Memory B cell (primary cell): ENCODE data around the gene PRSS12.
"Not testable (repeated sequence)": the region's sequence is repeated elsewhere in the genome, so short reads cannot be mapped to it uniquely, and the experiment has no call there.

Experiments
- ATAC-seq: fragments of 150-1000 bp; cut with Tn5 transposase; 2 replicates; pipeline ENCODE4 v1.10.0; 2021; ENCODE audit warnings: low read depth, mild to moderate bottlenecking, moderate library complexity
- DNase-seq, 2 donors: peaks; one replicate each; pipeline ENCODE4 v3.0.0; 2022; ENCODE audit warnings: low spot score in 2 of 2
- H3K27ac Mint-ChIP-seq: one replicate; pipeline ENCODE4 v1.8.0; 2022; ENCODE audit warnings: mild to moderate bottlenecking, moderate library complexity, mixed read lengths
- H3K27me3 Mint-ChIP-seq: one replicate; pipeline ENCODE4 v1.8.0; 2022; ENCODE audit warnings: mixed read lengths
- H3K36me3 Mint-ChIP-seq: one replicate; pipeline ENCODE4 v1.8.0; 2022; ENCODE audit warnings: mild to moderate bottlenecking, mixed read lengths
- H3K4me1 Mint-ChIP-seq: one replicate; pipeline ENCODE4 v1.8.0; 2022; ENCODE audit warnings: mixed read lengths
- H3K4me3 Mint-ChIP-seq: one replicate; pipeline ENCODE4 v1.8.0; 2022; ENCODE audit warnings: mild to moderate bottlenecking, moderate library complexity, mixed read lengths
- H3K9me3 Mint-ChIP-seq: one replicate; pipeline ENCODE4 v1.8.0; 2022; ENCODE audit warnings: mixed read lengths

The PRSS12 gene

DNA sequence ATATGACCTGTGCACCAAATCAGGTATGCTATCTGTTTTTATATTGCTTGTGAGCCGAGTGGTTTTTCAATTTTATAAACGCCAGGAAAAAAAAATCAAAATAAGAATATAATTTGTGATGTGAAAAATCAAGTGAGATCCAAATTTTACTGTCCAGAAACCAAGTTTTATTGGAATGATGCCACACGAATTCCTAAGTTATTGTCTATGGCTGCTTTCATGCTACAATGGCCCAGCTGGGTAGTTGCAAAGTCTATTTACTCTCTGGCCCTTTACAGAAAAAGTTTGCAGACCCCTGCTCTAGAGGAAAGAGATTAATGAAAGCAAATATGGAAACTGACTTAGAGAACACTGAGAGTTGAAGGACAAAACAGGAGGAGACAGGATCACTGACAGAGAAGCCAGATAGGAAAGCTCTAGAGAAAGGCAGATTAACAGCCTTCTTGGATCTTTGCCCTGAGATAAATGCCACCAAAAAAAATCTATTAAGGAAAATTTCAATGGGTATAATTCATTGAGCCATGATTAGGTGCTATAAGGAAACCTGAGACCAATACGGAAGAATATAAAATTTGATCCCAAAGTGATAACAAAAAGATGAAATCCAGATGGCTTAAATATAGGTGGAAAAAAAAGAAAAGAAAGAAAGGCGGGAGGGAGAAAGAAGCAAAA, 29.8 kb downstream of the PRSS12 start:
- H3K4me3 Mint-ChIP-seq = no peak overlapping the region
- ATAC-seq (no peak), DNase-seq (no peak)
- H3K27ac Mint-ChIP-seq = no peak overlapping the region
- no peaks in the 10 kb centered on the region for H3K4me1 Mint-ChIP-seq
- H3K27me3 Mint-ChIP-seq = peaks cover 2% of the 10 kb centered on the region
- H3K9me3 Mint-ChIP-seq = no peaks in the 10 kb centered on the region
- no peaks in the 10 kb centered on the region for H3K36me3 Mint-ChIP-seq

DNA sequence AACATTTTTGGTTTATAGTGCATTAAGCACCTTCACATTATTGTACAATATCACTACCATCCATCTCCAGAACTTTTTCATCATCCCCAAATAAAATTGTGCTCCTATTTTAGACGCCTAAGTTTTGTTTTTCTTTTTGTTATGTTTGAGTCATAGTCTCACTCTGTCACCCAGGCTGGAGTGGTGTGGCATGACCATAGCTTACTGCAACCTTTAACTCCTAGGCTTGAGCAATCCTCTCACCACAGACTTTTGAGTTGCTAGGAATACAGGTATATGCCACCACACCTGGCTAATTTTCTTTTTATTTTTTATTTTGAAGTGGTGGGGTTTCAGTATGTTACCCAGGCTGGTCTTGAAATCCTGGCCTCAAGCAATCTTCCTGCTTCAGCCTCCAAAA, 33.9 kb downstream of the PRSS12 start:
- no peak for ATAC-seq
- Mint-ChIP-seq H3K27ac (no peak overlapping the region), H3K36me3 (no peaks in the 10 kb centered on the region), H3K9me3 (no peaks in the 10 kb centered on the region), H3K27me3 (peaks cover 2% of the 10 kb centered on the region), H3K4me3 (no peak overlapping the region), H3K4me1 (no peaks in the 10 kb centered on the region)
- no peak for DNase-seq

DNA sequence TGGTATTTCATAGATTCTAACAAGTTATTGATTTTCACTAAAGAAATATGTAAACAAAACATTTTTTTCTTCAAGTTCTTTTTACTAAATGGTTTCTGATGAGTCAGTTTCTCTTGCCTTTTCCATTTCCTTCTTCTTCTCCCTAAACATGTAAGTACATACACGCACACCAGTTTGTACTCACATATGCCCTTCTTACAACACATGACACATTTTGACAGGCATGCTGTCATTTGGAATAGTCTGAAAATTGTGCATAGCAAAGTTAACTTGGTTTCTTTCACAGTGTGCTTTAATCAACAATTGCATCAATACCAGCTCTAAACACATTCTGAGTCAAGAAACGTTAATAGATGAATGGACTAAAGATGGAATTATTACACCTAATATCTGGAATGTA, 35.1 kb downstream of the PRSS12 start:
- Mint-ChIP-seq H3K9me3 (no peaks in the 10 kb centered on the region), H3K27ac (no peak overlapping the region), H3K4me3 (no peak overlapping the region), H3K27me3 (peaks cover 2% of the 10 kb centered on the region), H3K36me3 (no peaks in the 10 kb centered on the region), H3K4me1 (no peaks in the 10 kb centered on the region)
- ATAC-seq = no peak
- no peak for DNase-seq

DNA sequence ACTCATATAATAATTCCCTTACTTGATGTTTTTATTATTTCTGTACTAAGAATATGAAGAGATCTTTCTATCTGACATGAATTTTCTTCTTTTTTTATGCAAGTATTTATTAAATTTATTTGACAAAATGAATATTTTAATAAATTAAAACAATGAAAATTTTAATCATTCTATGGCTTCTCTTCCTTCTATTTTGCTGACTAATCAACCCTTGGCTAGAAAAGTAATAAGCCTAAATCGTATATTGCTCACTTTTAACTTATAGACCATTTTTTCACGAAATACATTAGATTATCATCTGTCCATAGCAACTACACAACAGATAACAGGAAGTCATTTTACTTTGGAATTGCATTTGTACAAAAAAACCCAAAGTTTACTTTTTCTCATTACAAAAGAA, 38.6 kb downstream of the PRSS12 start:
- Mint-ChIP-seq H3K4me3 (no peak overlapping the region), H3K27me3 (peaks cover 2% of the 10 kb centered on the region), H3K9me3 (no peaks in the 10 kb centered on the region), H3K4me1 (no peaks in the 10 kb centered on the region), H3K27ac (no peak overlapping the region), H3K36me3 (no peaks in the 10 kb centered on the region)
- DNase-seq (no peak), ATAC-seq (no peak)

DNA sequence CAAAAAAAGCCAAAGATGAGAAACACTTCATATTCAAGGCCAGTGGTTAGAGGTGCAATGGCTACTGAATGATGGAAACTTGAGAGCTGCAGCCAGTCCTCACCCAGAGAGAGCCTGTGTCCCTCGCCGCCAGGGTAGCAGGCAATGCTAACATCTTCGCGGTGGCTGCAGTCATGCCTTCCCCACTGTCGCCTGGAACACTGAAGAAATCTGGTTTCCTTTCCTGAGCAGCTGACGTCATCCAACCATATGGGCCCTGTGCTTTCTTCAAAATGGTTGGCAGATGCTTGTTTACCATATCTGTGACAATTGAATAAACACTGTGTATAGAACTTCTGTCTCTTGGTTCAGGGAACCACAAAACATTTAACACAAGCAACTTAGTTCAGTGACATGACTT, 39.7 kb downstream of the PRSS12 start:
- Mint-ChIP-seq H3K27me3 (peaks cover 2% of the 10 kb centered on the region), H3K36me3 (no peaks in the 10 kb centered on the region), H3K9me3 (no peaks in the 10 kb centered on the region), H3K4me3 (no peak overlapping the region), H3K4me1 (no peaks in the 10 kb centered on the region), H3K27ac (no peak overlapping the region)
- DNase-seq (no peak), ATAC-seq (no peak)

DNA sequence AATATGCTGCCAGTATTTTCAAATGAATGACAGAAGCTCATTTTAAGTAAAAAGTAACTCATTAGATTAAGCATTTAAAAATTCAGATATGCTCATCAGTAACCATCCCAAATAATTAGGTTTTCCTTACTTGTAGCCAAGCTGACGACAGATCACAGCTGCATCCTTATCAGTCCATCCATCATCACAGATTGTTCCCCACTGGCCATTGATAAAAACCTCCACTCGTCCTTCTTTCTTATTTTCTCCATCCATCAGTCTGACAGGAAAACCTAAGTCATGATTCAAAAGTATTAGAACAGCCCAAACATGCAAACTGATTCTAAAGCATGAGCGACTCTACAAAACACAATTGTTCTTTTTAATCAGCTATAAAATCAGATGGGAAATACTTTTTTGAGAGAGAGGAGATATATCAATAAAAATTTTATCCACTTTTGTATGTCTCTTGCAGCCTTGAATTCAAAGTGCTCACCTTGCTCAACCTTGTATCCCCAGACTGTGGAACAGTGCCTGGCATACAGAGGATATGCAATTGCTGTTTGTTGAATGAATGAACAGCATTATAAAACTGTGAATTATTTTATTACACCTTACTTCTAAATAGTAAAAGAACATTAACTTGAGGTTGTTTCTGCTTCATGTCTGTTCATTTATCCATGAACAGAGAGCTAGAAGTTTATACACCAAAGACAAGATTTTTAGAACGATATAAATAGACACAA, 44.3 kb downstream of the PRSS12 start:
- Mint-ChIP-seq H3K9me3 (no peaks in the 10 kb centered on the region), H3K36me3 (no peaks in the 10 kb centered on the region), H3K27ac (no peak overlapping the region), H3K4me1 (no peaks in the 10 kb centered on the region), H3K4me3 (no peak overlapping the region), H3K27me3 (peaks cover 9% of the 10 kb centered on the region)
- ATAC-seq (no peak), DNase-seq (no peak)

DNA sequence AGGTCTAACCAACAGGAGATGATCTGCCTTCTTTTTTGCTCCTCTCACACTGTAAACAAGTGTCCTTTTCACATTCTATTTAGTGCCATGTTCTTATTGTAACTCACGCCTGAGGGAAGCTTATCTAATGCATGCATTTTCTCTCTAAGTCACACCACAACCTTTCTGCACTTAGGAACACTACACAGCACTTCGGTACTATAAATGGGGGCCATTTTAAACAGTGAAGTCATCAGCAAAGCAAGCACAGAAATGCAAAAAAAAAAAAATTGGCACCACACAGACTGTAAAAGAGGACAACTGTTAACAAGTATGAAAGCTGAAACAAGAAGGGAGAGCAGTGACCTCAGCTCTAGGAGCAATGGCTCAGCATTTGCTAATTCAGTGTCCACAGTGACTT, 45.2 kb downstream of the PRSS12 start:
- Mint-ChIP-seq H3K27me3 (peaks cover 9% of the 10 kb centered on the region), H3K36me3 (no peaks in the 10 kb centered on the region)

DNA sequence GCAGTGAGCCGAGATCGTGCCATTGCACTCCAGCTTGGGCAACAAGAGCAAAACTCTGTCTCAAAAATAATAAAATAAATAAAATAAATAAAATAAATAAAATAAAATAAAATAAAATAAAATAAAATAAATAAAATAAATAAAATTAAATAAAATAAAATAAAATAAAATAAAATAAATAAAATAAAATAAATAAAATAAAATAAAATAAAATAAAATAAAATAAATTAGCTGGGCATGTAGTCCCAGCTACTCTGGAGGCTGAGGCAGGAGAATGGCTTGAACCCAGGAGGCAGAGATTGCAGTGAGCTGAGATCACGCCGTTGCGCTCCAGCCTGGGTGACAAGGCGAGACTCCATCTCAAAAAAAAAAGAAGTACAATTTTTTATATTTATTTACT, 53.2 kb downstream of the PRSS12 start:
- H3K4me1 Mint-ChIP-seq, H3K27ac Mint-ChIP-seq, H3K27me3 Mint-ChIP-seq, H3K4me3 Mint-ChIP-seq, ATAC-seq, DNase-seq, H3K36me3 Mint-ChIP-seq, H3K9me3 Mint-ChIP-seq: not testable (repeated sequence)

More for the DNA sequence above, 45.2 kb downstream of the PRSS12 start:
- Mint-ChIP-seq H3K4me3 (no peak overlapping the region), H3K9me3 (no peaks in the 10 kb centered on the region), H3K27ac (no peak overlapping the region), H3K4me1 (no peaks in the 10 kb centered on the region)
- DNase-seq (no peak), ATAC-seq (no peak)

DNA sequence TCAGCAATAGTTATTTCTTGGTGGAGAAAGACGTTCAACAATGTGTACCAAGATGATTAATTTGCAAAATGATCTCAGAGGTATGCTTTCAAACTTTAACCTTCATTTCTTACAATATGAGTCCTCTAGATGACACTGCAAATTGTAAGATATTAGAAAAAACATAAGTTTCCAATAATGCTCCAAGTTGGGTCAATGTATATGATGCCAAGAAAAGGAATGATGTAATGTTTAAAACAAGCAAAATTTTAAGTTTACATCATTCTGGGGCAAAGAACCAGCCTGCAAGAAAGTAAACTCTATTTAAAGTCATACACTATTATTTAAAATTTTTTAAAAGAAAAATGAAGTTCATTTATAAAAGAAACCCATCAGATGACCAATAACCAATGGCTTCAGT, 56.1 kb downstream of the PRSS12 start:
- no peaks in the 10 kb centered on the region for H3K27me3 Mint-ChIP-seq
- no peaks in the 10 kb centered on the region for H3K9me3 Mint-ChIP-seq
- H3K4me3 Mint-ChIP-seq = no peak overlapping the region
- DNase-seq = no peak
- no peaks in the 10 kb centered on the region for H3K36me3 Mint-ChIP-seq
- H3K4me1 Mint-ChIP-seq = no peaks in the 10 kb centered on the region
- no peak overlapping the region for H3K27ac Mint-ChIP-seq
- ATAC-seq = no peak

DNA sequence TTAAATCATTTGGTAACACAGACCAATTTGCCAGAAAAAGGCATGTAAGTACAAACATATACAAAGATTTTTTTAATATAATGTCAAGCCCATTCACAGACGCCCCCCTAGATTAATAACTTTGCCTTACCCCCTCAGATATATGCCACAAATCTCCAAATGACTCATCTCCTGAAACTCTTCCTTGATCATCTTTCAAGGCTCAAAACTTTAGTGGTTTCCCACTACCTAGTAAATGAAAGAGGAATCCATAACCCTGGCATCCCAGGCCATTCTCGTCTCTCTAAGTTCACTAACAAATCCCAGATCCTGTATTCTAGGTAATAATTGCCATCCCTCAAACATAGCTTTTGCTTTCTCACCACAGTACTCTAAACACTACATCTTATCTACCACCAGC, 61.9 kb downstream of the PRSS12 start:
- DNase-seq (no peak), ATAC-seq (no peak)
- H3K36me3 Mint-ChIP-seq = peaks cover 4% of the 10 kb centered on the region
- H3K4me1 Mint-ChIP-seq = no peaks in the 10 kb centered on the region
- no peaks in the 10 kb centered on the region for H3K27me3 Mint-ChIP-seq
- no peak overlapping the region for H3K27ac Mint-ChIP-seq
- no peak overlapping the region for H3K4me3 Mint-ChIP-seq
- H3K9me3 Mint-ChIP-seq = no peaks in the 10 kb centered on the region

DNA sequence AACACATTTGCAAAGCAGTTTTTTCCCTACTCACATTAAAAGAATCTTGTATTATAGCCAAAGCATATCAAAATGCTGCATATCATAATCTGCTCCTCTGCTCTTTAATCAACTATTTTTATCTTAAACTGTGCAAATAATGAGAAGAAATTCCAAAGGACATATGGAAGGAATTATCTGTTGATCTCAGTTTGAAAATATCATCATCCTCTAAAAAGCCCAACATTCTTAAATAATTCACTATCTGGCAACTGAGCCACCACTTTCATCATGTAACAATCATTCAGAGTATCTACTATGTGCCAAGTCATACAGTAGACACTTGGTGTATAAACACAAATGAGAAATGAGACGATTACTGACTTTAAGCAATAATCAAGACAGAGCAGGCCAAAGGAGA, 63.0 kb downstream of the PRSS12 start:
- DNase-seq = no peak

DNA sequence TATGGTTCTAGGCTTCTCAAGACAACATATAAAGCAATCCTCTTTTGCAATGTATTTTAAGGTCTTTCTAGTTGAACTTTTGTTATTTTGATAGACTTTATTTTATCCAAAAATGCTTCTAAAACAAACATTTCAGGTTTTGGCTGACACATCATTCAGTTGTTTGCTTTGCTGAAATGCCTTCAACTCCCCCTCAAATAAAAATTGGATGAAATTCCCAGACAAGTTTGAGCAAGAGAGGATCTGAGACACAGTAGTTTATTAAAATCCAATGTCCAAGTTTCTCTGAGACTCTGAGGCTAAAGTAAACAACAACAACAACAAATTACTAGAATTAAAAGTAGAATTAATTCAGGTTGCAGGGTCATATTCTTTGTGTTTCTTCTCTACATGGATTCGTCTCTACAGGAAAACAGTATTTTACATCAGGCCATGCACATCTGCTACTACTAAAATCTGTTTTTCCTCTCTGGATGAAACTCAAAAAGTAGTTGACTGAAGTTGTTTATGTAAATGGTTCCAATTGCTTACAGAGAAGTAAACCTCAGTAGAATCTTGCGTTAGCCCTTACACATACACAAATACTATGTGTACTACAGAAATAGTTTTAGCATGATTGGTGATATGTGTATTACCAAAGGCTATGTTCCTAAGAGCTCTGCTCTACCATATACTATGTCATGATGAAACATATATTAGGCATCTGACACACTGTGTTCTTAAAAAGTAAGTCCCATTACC, 64.9 kb downstream of the PRSS12 start:
- no peaks in the 10 kb centered on the region for H3K9me3 Mint-ChIP-seq
- H3K4me1 Mint-ChIP-seq = peaks cover 13% of the 10 kb centered on the region
- no peak for DNase-seq
- peaks cover 9% of the 10 kb centered on the region for H3K36me3 Mint-ChIP-seq
- no peaks in the 10 kb centered on the region for H3K27me3 Mint-ChIP-seq
- H3K27ac Mint-ChIP-seq = no peak overlapping the region
- H3K4me3 Mint-ChIP-seq = no peak overlapping the region
- no peak for ATAC-seq

More for the DNA sequence above, 63.0 kb downstream of the PRSS12 start:
- no peaks in the 10 kb centered on the region for H3K9me3 Mint-ChIP-seq
- no peaks in the 10 kb centered on the region for H3K27me3 Mint-ChIP-seq
- no peaks in the 10 kb centered on the region for H3K4me1 Mint-ChIP-seq
- no peak overlapping the region for H3K27ac Mint-ChIP-seq
- ATAC-seq = no peak
- no peak overlapping the region for H3K4me3 Mint-ChIP-seq
- H3K36me3 Mint-ChIP-seq = peaks cover 4% of the 10 kb centered on the region

DNA sequence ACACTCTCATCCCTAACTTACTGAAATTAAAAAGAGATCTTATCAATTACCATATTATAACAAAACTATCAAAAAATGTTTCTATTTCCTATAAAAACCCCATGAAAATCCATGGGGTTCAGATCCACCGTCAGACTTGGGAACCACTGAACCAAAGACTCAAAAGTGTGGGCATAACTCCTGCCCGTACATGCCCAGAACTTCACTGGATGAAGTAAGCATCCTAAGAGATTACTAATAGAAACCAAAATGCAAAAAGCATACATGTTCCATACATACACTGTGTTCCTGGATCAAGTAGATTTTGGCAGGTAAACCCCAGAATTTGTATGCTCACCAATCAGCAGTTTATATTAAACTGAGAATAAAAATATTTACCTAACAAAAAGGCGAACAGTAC, 66.1 kb downstream of the PRSS12 start:
- no peak overlapping the region for H3K4me3 Mint-ChIP-seq
- no peak for ATAC-seq
- H3K4me1 Mint-ChIP-seq = peaks cover 20% of the 10 kb centered on the region

DNA sequence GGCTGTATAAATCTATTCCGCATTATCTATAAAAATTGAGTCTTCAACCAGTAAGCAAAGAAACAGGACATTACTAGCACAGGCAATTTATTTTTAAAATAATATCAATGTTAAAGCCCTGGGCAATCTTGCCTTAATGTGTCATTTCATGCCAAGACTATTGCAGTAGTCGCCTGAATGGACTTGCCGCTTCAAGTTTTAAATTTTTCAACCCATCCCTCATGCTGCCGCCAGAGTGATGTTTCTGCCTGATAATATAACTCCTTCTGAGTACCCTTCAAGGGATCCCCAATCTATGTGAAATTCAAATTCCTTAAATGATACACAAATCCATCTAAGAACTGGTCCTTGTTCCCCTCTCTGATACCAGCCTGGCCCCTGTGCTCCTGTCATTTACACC, 66.9 kb downstream of the PRSS12 start:
- peaks cover 22% of the 10 kb centered on the region for H3K4me1 Mint-ChIP-seq
- no peak overlapping the region for H3K4me3 Mint-ChIP-seq
- no peaks in the 10 kb centered on the region for H3K27me3 Mint-ChIP-seq
- ATAC-seq (no peak), DNase-seq (no peak)
- no peak overlapping the region for H3K27ac Mint-ChIP-seq
- no peaks in the 10 kb centered on the region for H3K9me3 Mint-ChIP-seq
- H3K36me3 Mint-ChIP-seq = peaks cover 12% of the 10 kb centered on the region

More for the DNA sequence above, 66.1 kb downstream of the PRSS12 start:
- no peak overlapping the region for H3K27ac Mint-ChIP-seq
- H3K27me3 Mint-ChIP-seq = no peaks in the 10 kb centered on the region
- no peaks in the 10 kb centered on the region for H3K9me3 Mint-ChIP-seq
- peaks cover 12% of the 10 kb centered on the region for H3K36me3 Mint-ChIP-seq
- DNase-seq = no peak
